Measurements from ENCODE around the gene NPAS3.

GRCh38 chr14:33198684-33199083 lies 260.0 kb downstream of the NPAS3 start:
- TF ChIP-seq CTCF (conservative IDR thresholded peaks at IDR 0.05) (no peak), EZH2 (IDR thresholded peaks at IDR 0.05; ENCODE audit: low read depth) (no peak)
